ENCODE measurements around the gene MAP1LC3A. TPM values are rescaled to one million over a fixed set of nuclear protein-coding genes. Genes with fewer than 3 reads are reported as not detected.

MAP1LC3A gene
- total RNA-seq, 1 donor from 2014 or later, result 11.0 TPM

DNA sequence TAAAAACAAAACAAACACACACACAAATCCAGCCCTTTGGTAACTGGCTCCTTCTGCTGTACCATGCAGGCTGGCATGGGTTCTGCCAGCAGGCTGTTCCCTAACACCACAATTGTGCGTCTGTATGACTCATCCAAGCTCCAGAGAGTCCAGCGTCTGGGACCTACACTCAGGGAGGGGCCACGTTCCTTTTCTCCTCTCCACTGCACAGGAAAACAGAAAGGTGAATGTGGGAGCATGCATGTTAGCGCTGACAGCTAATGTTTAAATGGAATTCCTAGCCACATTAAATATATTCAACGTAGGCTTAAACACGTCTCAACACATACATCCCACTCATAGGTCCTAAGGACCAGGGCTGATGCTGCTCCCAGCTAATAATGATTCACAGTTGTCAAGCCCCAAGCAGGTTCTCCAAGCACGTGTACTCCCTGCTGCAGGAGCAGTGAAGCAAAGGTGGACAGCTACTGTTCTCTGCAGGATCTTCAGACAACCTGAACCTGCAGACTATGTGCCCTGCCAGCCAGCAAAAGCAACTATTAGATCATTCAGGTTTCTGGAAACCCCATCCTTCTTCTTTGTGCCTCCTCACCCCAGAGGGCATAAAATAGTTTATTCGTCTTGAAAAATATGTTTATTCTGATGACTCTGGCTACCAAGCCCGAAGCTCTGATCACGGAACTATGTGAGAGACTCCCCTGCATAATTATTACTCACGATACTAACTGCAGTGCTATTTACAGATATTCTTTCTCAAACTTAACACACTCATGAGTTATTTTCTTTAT, 20.9 kb downstream of the MAP1LC3A start:
- Histone ChIP-seq H3K36me3 (ENCODE audit: control insufficient read depth in 3 of 3, insufficient read depth in 3 of 3, low read length in 3 of 3) (peaks cover 15 to 31% (median 18%) of the 10 kb centered on the region in 3 donors), H3K9me3 (ENCODE audit: control insufficient read depth in 3 of 3, low read length in 3 of 3) (no peaks in the 10 kb centered on the region), H3K4me1 (ENCODE audit: control insufficient read depth in 3 of 3, insufficient read depth in 3 of 3, low read length in 3 of 3) (peaks cover 31 to 47% (median 42%) of the 10 kb centered on the region in 3 donors), H3K9ac (ENCODE audit: low read depth in 1 of 3, low read length in 3 of 3) (peak overlapping the region in 2 of 3 donors; percentile 8 to 41), H3K27me3 (ENCODE audit: control insufficient read depth in 3 of 3, insufficient read depth in 3 of 3, low read length in 3 of 3) (no peaks in the 10 kb centered on the region), H3K4me3 (ENCODE audit: low read length in 3 of 3) (peak overlapping the region in 1 of 3 donors; percentile 7), H3K27ac (ENCODE audit: low read depth, low read length) (peak overlapping the region; percentile 46)

DNA sequence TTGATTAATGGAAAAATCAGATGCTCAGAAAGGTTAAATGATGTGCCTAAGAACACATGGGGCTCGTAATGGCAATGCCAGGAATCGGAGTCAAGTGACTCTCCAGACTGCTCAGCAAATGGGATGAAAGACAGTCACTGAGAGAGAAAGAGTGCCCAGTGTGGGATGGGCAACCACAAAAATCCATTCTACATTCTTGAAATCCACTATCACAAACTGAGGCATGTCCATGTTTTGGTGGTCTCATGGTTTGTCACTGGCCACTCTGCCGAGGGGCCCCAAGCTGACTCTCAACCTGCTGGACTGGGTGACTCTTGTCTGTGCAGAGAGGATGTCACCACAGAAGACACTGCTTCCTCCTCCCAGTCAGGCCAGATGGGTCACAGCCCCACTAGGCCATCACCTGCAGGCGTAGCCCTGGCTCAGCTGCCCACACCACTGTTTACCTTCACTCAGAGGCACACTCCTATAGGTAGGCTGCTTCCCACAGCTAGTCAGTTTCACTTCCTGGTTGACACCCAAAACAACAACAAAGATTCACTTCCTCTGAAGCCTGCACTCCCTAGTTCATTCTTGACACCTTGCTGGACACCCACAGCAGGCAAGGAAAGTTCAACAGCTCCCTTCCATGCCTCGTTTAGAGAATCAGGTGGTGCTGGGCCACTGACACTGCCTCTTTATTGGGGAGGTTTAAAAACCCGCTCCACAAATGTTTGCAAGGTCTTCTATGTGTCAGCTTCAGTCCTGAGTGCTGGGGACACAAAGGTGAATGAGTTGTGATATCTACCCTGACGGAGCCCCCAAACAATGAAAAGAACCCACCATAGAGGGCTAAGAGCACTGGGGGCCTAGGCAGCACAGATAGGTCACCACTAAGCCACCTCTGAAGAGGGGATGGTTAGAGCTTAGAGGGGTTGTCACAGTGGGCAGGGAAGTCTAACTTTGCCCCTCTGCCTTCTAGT, 21.7 kb downstream of the MAP1LC3A start:
- H3K27me3 ChIP-seq (ENCODE audit: control insufficient read depth in 3 of 3, insufficient read depth in 3 of 3, low read length in 3 of 3), result no peaks in the 10 kb centered on the region
- no peaks in the 10 kb centered on the region for H3K9me3 ChIP-seq (ENCODE audit: control insufficient read depth in 3 of 3, low read length in 3 of 3)
- peaks cover 10 to 32% (median 14%) of the 10 kb centered on the region in 3 donors for H3K36me3 ChIP-seq (ENCODE audit: control insufficient read depth in 3 of 3, insufficient read depth in 3 of 3, low read length in 3 of 3)
- H3K4me1 ChIP-seq (ENCODE audit: control insufficient read depth in 3 of 3, insufficient read depth in 3 of 3, low read length in 3 of 3), result peaks cover 31 to 47% (median 42%) of the 10 kb centered on the region in 3 donors
- no peak overlapping the region for H3K4me3 ChIP-seq (ENCODE audit: low read length in 3 of 3)
- H3K27ac ChIP-seq (ENCODE audit: low read depth, low read length), result no peak overlapping the region
- peak overlapping the region in 1 of 3 donors; percentile 2 for H3K9ac ChIP-seq (ENCODE audit: low read depth in 1 of 3, low read length in 3 of 3)

DNA sequence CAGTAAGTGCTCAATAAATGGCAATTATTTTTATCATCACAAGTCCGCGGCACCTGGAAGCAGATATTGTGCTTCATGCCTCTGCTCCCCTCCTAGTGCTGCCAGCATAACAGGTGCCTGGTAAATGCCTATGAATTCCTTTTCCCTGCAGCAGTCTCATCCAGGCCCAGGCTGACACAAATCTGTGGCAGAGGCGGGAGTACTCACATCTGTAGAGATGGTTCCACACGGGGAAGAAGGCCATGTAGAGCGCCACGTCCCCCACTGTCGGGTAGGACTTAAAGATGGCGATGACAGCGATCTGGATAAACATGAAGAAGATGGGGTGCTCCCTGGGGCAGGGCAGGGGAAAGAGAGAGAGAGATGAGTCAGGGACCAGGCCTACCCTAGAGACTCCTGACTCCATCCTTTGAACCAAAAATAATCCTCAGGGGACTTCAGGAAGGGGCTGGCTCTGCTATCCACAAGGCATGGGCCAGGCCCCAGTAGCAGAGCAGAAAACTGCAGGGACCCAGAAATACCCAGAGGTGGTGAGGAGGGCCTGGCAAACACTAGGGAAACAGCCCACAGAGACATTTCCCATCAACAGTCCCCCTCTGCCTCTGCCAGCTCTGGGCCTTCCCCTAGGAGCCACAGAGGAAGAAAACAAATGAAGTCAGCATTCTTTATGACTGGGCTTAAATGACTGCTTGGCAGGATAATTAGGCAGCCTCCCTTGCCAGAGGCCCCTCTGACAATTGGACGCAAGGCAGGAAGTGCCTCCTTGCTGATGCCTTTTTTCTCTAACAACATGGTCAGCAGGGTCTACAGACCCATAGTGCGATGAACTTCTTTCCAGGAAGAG, 23.0 kb downstream of the MAP1LC3A start:
- no peak overlapping the region for H3K4me3 ChIP-seq (ENCODE audit: low read length in 3 of 3)
- peaks cover 31 to 47% (median 42%) of the 10 kb centered on the region in 3 donors for H3K4me1 ChIP-seq (ENCODE audit: control insufficient read depth in 3 of 3, insufficient read depth in 3 of 3, low read length in 3 of 3)
- no peaks in the 10 kb centered on the region for H3K27me3 ChIP-seq (ENCODE audit: control insufficient read depth in 3 of 3, insufficient read depth in 3 of 3, low read length in 3 of 3)
- H3K27ac ChIP-seq (ENCODE audit: low read depth, low read length), result peak overlapping the region; percentile 58
- no peak overlapping the region for H3K9ac ChIP-seq (ENCODE audit: low read depth in 1 of 3, low read length in 3 of 3)
- H3K36me3 ChIP-seq (ENCODE audit: control insufficient read depth in 3 of 3, insufficient read depth in 3 of 3, low read length in 3 of 3), result peaks cover 14 to 35% (median 15%) of the 10 kb centered on the region in 3 donors
- no peaks in the 10 kb centered on the region for H3K9me3 ChIP-seq (ENCODE audit: control insufficient read depth in 3 of 3, low read length in 3 of 3)

- Histone ChIP-seq H3K4me3 (ENCODE audit: low read length in 3 of 3) (no peak overlapping the region), H3K9me3 (ENCODE audit: control insufficient read depth in 3 of 3, low read length in 3 of 3) (no peaks in the 10 kb centered on the region), H3K4me1 (ENCODE audit: control insufficient read depth in 3 of 3, insufficient read depth in 3 of 3, low read length in 3 of 3) (peaks cover 31 to 47% (median 42%) of the 10 kb centered on the region in 3 donors), H3K27me3 (ENCODE audit: control insufficient read depth in 3 of 3, insufficient read depth in 3 of 3, low read length in 3 of 3) (no peaks in the 10 kb centered on the region), H3K27ac (ENCODE audit: low read depth, low read length) (no peak overlapping the region), H3K36me3 (ENCODE audit: control insufficient read depth in 3 of 3, insufficient read depth in 3 of 3, low read length in 3 of 3) (peaks cover 14 to 38% (median 15%) of the 10 kb centered on the region in 3 donors), H3K9ac (ENCODE audit: low read depth in 1 of 3, low read length in 3 of 3) (no peak overlapping the region)
Observed at GRCh38 chr20:34582221-34582620, 23.7 kb downstream of the MAP1LC3A start.

GRCh38 chr20:34582911-34583310, 24.4 kb downstream of the MAP1LC3A start:
- Histone ChIP-seq H3K27me3 (ENCODE audit: control insufficient read depth in 3 of 3, insufficient read depth in 3 of 3, low read length in 3 of 3) (no peaks in the 10 kb centered on the region), H3K4me3 (ENCODE audit: low read length in 3 of 3) (no peak overlapping the region), H3K36me3 (ENCODE audit: control insufficient read depth in 3 of 3, insufficient read depth in 3 of 3, low read length in 3 of 3) (peaks cover 14 to 38% (median 15%) of the 10 kb centered on the region in 3 donors), H3K9ac (ENCODE audit: low read depth in 1 of 3, low read length in 3 of 3) (peak overlapping the region in 1 of 3 donors; percentile 17), H3K4me1 (ENCODE audit: control insufficient read depth in 3 of 3, insufficient read depth in 3 of 3, low read length in 3 of 3) (peaks cover 29 to 43% (median 41%) of the 10 kb centered on the region in 3 donors), H3K27ac (ENCODE audit: low read depth, low read length) (no peak overlapping the region), H3K9me3 (ENCODE audit: control insufficient read depth in 3 of 3, low read length in 3 of 3) (no peaks in the 10 kb centered on the region)

GRCh38 chr20:34583544-34583943, 25.0 kb downstream of the MAP1LC3A start:
- Histone ChIP-seq H3K27me3 (ENCODE audit: control insufficient read depth in 3 of 3, insufficient read depth in 3 of 3, low read length in 3 of 3) (no peaks in the 10 kb centered on the region), H3K36me3 (ENCODE audit: control insufficient read depth in 3 of 3, insufficient read depth in 3 of 3, low read length in 3 of 3) (peaks cover 14 to 38% (median 15%) of the 10 kb centered on the region in 3 donors), H3K9ac (ENCODE audit: low read depth in 1 of 3, low read length in 3 of 3) (peak overlapping the region in 2 of 3 donors; percentile 17 to 27), H3K27ac (ENCODE audit: low read depth, low read length) (no peak overlapping the region), H3K9me3 (ENCODE audit: control insufficient read depth in 3 of 3, low read length in 3 of 3) (no peaks in the 10 kb centered on the region), H3K4me1 (ENCODE audit: control insufficient read depth in 3 of 3, insufficient read depth in 3 of 3, low read length in 3 of 3) (peaks cover 23 to 36% (median 34%) of the 10 kb centered on the region in 3 donors), H3K4me3 (ENCODE audit: low read length in 3 of 3) (no peak overlapping the region)

GRCh38 chr20:34585019-34585418, 26.5 kb downstream of the MAP1LC3A start:
- Histone ChIP-seq H3K9me3 (ENCODE audit: control insufficient read depth in 3 of 3, low read length in 3 of 3) (no peaks in the 10 kb centered on the region), H3K4me1 (ENCODE audit: control insufficient read depth in 3 of 3, insufficient read depth in 3 of 3, low read length in 3 of 3) (peaks cover 13 to 26% (median 22%) of the 10 kb centered on the region in 3 donors), H3K4me3 (ENCODE audit: low read length in 3 of 3) (no peak overlapping the region), H3K27ac (ENCODE audit: low read depth, low read length) (no peak overlapping the region), H3K9ac (ENCODE audit: low read depth in 1 of 3, low read length in 3 of 3) (no peak overlapping the region), H3K27me3 (ENCODE audit: control insufficient read depth in 3 of 3, insufficient read depth in 3 of 3, low read length in 3 of 3) (no peaks in the 10 kb centered on the region), H3K36me3 (ENCODE audit: control insufficient read depth in 3 of 3, insufficient read depth in 3 of 3, low read length in 3 of 3) (peaks cover 13 to 38% (median 15%) of the 10 kb centered on the region in 3 donors)

GRCh38 chr20:34586488-34587163, 28.1 kb downstream of the MAP1LC3A start:
- peaks cover 8 to 25% (median 9%) of the 10 kb centered on the region in 3 donors for H3K36me3 ChIP-seq (ENCODE audit: control insufficient read depth in 3 of 3, insufficient read depth in 3 of 3, low read length in 3 of 3)
- no peak overlapping the region for H3K27ac ChIP-seq (ENCODE audit: low read depth, low read length)

More at GRCh38 chr20:34586488-34587163, 28.1 kb downstream of the MAP1LC3A start:
- Histone ChIP-seq H3K4me1 (ENCODE audit: control insufficient read depth in 3 of 3, insufficient read depth in 3 of 3, low read length in 3 of 3) (peaks cover 10 to 22% (median 15%) of the 10 kb centered on the region in 3 donors), H3K4me3 (ENCODE audit: low read length in 3 of 3) (no peak overlapping the region), H3K9me3 (ENCODE audit: control insufficient read depth in 3 of 3, low read length in 3 of 3) (no peaks in the 10 kb centered on the region), H3K27me3 (ENCODE audit: control insufficient read depth in 3 of 3, insufficient read depth in 3 of 3, low read length in 3 of 3) (no peaks in the 10 kb centered on the region), H3K9ac (ENCODE audit: low read depth in 1 of 3, low read length in 3 of 3) (no peak overlapping the region)
